GM23248 (cell line): ENCODE results near the gene SHROOM3.

Experiments
- EZH2 ChIP-seq: fragments of 200-600 bp; sonication (generic); IDR thresholded peaks from 2 replicates; pipeline ENCODE4 v1.6.1; 2018; ENCODE audit warnings: antibody characterized with exemption, mild to moderate bottlenecking; ENCODE audit not compliant: insufficient read depth, poor library complexity, severe bottlenecking
- EZH2phosphoT487 ChIP-seq: fragments of 200-600 bp; sonication (generic); IDR thresholded peaks from 2 replicates; pipeline ENCODE4 v1.6.1; 2018; ENCODE audit warnings: antibody characterized with exemption, moderate library complexity, mild to moderate bottlenecking, low read depth; ENCODE audit not compliant: insufficient read depth

GRCh38 chr4:76588274-76588673 lies 153.2 kb downstream of the SHROOM3 start:
- TF ChIP-seq EZH2 (no peak), EZH2phosphoT487 (no peak)
